HG02763 (cell line): Measurements from ENCODE around the gene PCAT6.
"Not testable (repeated sequence)": the region's sequence is repeated elsewhere in the genome, so short reads cannot be mapped to it uniquely, and the experiment has no call there.

ENCODE experiments used
- ATAC-seq: cut with Tn5 transposase; IDR thresholded peaks from one replicate; pipeline ENCODE4 v1.9.1; 2021; ENCODE audit warnings: mild to moderate bottlenecking, moderate library complexity; ENCODE audit not compliant: unreplicated experiment

PCAT6 gene

GRCh38 chr1:202810615-202811295, at the start of gene PCAT6:
Gene PCAT6 (plus strand): TSS chr1:202810954.
- ATAC-seq = peak; percentile 79

- ATAC-seq = no peak
Measured at GRCh38 chr1:202762019-202762418, 48.7 kb upstream of the PCAT6 start.

GRCh38 chr1:202765721-202766120, 45.0 kb upstream of the PCAT6 start:
- ATAC-seq = no peak

DNA sequence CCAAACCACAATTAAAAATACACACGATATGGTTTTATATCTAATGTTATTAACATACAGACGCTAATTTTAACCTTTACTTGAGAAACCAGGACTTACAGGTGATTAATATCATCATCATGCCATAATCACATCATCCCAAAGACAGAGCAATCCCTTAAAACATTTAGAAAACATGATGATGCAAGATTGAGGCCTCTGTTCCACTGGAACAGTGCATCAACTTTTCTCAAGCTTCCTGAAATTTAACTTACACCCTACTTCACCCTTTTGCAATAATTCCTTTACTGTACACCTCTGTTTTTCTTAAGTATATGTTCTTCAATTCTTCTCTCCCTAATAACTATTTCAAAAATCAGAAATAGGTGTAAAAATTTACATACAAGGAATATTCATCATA, 40.6 kb upstream of the PCAT6 start:
- ATAC-seq = no peak

DNA sequence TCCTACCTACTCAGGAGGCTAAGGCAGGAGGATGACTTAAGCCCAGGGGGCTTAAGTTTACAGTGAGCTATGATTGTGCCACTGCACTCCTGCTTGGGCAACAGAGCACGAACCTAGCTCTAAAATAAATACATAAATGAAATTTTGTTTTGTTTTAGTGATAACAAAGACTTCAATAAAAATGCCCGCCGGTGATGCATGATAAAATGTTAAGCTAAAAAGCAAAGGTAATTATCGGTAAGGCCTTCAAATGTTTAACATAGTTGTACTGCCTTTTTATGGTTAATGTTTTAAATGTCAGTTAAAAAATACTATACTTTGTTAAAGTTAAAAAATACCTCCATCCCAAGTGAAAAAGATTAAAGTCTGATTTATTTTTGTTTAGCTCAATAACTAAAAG, 29.6 kb upstream of the PCAT6 start:
- ATAC-seq = no peak

- ATAC-seq = no peak
Measured at GRCh38 chr1:202786804-202787203, 23.9 kb upstream of the PCAT6 start.

- ATAC-seq = no peak
Measured at GRCh38 chr1:202788800-202789199, 22.0 kb upstream of the PCAT6 start.

DNA sequence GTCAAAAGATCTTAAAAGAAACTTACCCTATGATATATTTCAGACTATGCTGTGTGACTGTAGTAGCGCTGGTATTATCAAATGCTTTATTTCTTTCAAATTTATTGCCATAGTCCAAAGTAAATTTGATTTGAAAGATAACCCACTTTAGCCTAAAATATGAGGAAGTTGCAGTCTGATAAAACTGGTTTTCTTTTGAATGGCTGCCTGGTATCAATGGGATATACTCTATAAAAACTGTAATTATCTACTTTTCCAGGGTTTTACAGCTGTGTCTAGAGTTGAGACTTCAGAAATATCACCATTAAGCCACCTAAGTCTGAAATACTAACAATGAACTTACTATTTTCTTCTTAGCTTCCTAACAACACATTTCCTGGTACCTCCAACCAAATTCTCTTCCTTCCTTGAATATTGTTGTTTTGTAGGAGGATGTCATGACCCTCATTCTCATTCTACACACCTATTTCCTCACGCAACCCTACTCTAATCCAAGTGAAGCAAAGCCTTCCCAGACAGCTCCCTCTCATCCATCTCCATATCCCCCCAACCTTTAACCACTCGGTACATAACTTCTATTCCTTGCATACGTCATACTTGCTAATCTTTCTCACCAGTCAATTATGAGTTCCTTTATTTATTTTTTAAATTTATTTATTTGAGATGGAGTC, 19.5 kb upstream of the PCAT6 start:
- ATAC-seq = no peak

- no peak for ATAC-seq
Measured at GRCh38 chr1:202794051-202794740, 16.6 kb upstream of the PCAT6 start.

GRCh38 chr1:202794931-202795330, 15.8 kb upstream of the PCAT6 start:
- ATAC-seq = not testable (repeated sequence)

GRCh38 chr1:202796670-202797069, 14.1 kb upstream of the PCAT6 start:
- ATAC-seq = no peak

- ATAC-seq = no peak
Measured at GRCh38 chr1:202798260-202798659, 12.5 kb upstream of the PCAT6 start.

GRCh38 chr1:202798792-202799331, 11.9 kb upstream of the PCAT6 start:
- no peak for ATAC-seq

GRCh38 chr1:202800742-202801141, 10.0 kb upstream of the PCAT6 start:
- no peak for ATAC-seq

- ATAC-seq = no peak
Measured at GRCh38 chr1:202801175-202801574, 9.6 kb upstream of the PCAT6 start.

GRCh38 chr1:202802034-202802433, 8.7 kb upstream of the PCAT6 start:
- no peak for ATAC-seq

DNA sequence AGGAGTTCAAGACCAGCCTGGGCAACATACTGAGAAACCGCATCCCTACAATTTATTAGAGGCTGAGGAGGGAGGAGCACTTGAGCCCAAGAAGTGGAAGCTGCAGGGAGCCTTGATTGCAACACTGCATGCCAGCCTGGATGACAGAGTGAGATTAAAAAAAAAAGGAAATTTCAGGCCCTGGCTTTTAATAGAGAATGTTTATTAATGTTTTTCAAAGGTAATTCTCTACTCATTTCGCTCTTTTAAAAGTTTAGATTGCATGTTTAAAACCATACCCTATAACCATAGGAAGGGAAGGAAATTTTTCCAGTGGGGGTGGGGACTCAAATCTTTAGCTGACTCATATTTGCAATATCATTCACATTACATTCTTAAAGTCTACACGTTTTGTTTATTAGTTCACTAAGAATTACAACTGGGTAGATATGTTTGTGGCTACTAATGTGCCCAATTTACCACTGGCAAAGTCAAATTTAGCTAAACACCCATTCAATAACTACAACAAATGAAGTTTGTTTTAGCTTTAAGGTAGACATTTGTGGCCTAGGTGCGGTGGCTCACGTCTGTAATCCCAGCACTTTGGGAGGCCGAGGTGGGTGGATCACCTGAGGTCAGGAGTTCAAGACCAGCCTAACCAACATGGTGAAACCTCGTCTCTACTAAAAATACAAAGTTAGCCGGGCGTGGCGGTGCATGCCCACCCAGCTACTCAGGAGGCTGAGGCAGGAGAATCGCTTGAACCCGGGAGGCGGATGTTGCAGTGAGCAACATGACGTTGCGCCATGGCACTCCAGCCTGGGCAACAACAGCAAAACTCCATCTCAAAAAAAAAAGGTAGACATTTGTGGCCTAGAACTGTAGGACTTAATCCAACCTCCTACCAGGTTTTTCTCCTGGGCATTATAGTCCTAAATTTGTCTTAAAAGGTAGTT, 7.5 kb upstream of the PCAT6 start:
- ATAC-seq = no peak

DNA sequence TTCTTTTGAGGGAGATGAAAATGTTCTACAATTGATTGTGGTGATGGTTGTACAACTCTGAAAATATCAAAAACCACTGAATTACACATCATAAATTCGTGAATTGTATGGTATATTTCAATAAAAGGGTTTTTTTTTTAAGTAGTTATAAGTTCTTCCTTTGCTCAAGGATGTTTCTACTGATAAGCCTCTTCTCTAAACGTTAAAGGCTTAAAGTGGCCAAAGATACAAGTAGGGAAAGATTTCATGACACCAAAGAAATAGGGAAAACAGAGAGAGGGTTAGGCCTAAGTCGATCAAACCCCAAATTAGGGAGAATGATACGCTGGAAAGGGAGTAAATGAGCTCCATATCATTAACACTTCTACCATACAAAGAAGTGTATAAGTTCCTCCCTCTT, 6.6 kb upstream of the PCAT6 start:
- ATAC-seq = no peak

GRCh38 chr1:202805886-202806844, 4.6 kb upstream of the PCAT6 start:
- no peak for ATAC-seq
